Measurements from ENCODE around the gene MICAL1.

DNA sequence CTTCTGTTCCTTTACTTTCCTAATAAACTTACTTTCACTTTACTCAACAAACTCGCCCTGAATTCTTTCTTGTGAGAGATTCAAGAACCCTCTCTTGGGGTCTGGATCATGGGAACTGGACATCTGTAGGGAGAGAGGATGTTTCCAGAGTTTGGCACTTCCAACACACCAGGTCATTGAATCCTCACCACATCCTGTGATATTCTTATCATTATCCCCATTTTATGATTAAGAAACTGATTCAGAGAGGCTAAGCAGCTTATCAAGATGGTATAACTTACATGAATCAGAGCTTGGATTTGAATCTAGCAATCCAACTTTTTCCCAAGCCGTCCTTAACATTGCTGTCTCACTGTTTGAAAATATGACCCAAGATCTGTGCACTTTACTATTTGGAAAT, 30.6 kb downstream of the MICAL1 start:
- no peak for TF ChIP-seq CTCF (IDR thresholded peaks at IDR 0.05)
- TF ChIP-seq POLR2A (IDR thresholded peaks at IDR 0.05) = no peak

Measured in adrenal gland (tissue), 5 donors.